ENCODE results near the gene PXMP4. TPM values are rescaled to one million over a fixed set of nuclear protein-coding genes. Genes with fewer than 3 reads are reported as not detected.

Gene PXMP4
- total and polyA plus RNA-seq, 2 of the 4 experiments (the other 2 are of a cell fraction) = 3.6 to 7.1 TPM

DNA sequence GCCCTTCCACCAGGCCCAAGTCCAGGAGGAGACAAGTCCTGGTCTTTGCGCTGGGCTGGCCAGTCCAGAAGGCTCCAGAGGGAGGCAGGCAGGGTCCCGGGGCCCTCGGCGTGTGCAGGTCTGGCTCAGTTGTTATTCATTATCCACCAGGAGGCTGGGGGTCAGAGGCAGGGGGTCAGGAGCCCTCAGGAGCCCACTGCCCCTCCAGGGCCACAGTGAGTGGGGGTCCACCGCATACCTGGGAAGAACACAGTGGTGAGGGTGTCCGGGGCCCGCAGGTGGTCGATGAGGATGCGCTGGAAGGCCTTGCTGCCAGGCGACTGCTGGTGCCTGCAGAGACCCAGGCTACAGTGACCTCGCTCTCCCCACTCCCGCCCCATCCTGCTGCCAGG is 62.4 kb downstream of the PXMP4 start:
- no TSS peak for BruUV-seq (replicated peaks)
- in situ Hi-C loops (cut with MboI; ENCODE audit: low sequenced_read_pairs) = no loop called here
- H3K4ac ChIP-seq (ENCODE audit: low read depth, low read length) = no peak overlapping the region
- no peak overlapping the region for H4K91ac ChIP-seq (ENCODE audit: insufficient read depth, low read depth, low read length)
- no peak overlapping the region for H3K14ac ChIP-seq (replicated peaks; ENCODE audit: low read depth, low read length)
- no peak overlapping the region for H2AFZ ChIP-seq (replicated peaks; ENCODE audit: low read length, poor library complexity)
- no peak overlapping the region for H3K4me2 ChIP-seq (ENCODE audit: low read depth, low read length)
- no peak overlapping the region for H3K27ac ChIP-seq (ENCODE audit: insufficient read depth, low read length)
- H3K27me3 ChIP-seq (ENCODE audit: control insufficient read depth, insufficient read depth, low read length) = no peaks in the 10 kb centered on the region
- intact Hi-C loops (cut with micrococcal nuclease) = no loop called here
- H2AK9ac ChIP-seq (replicated peaks; ENCODE audit: low read depth, low read length, poor library complexity) = no peak overlapping the region
- H2BK15ac ChIP-seq (ENCODE audit: low read depth, low read length) = no peak overlapping the region
- H2BK120ac ChIP-seq (ENCODE audit: low read depth, low read length) = no peak overlapping the region
- H3K9me1 ChIP-seq (ENCODE audit: insufficient read depth, low read length) = peaks cover 6% of the 10 kb centered on the region
- H2BK20ac ChIP-seq (ENCODE audit: low read depth, low read length) = no peak overlapping the region
- dilution Hi-C loops (cut with HindIII; ENCODE audit: low sequenced_read_pairs, unreplicated experiment) = no loop called here
- DNase-seq = no peak
- peaks cover 1 to 11% of the 10 kb centered on the region in 2 experiments; a peak in 3 of 4 replicates for H3K79me1 ChIP-seq (ENCODE audit: low read depth in 1 of 2, low read length in 2 of 2)
- no peak overlapping the region for H2AK5ac ChIP-seq (ENCODE audit: low read depth, low read length)
- no peak for ATAC-seq (ENCODE audit: low read depth)
- no peak overlapping the region for H3K18ac ChIP-seq (ENCODE audit: low read depth, low read length)
- H3K23ac ChIP-seq (ENCODE audit: low read depth, low read length) = no peak overlapping the region
- no peak overlapping the region for H3K56ac ChIP-seq (ENCODE audit: extremely low read depth, insufficient read depth, low read length)
- no peak overlapping the region for H3K4me3 ChIP-seq (ENCODE audit: insufficient read depth, low read depth, low read length)
- no peak overlapping the region for H4K8ac ChIP-seq (ENCODE audit: low read depth in 2 of 2, low read length in 2 of 2)
- WGBS, 2 experiments (ENCODE audit: extremely low coverage in 2 of 2, insufficient read length in 1 of 2) = 100% methylated on average over 1 of the region's 12 CpGs; no CpG with 5 or more reads in 1 of the 2 experiments
- H3K36me3 ChIP-seq (ENCODE audit: control insufficient read depth, insufficient read depth, low read length) = peaks cover 19% of the 10 kb centered on the region; the same call in 1 of the 2 replicates
- H4K5ac ChIP-seq (ENCODE audit: low read depth, low read length) = no peak overlapping the region
- H3K4me1 ChIP-seq (ENCODE audit: control insufficient read depth, insufficient read depth, low read length) = peaks cover 1% of the 10 kb centered on the region; the same call in 1 of the 2 replicates
- ChIA-PET POLR2A (ENCODE audit: unreplicated experiment) (no interaction called here), CTCF (no interaction called here)
- TF ChIP-seq POLR2A (IDR thresholded peaks at IDR 0.05; ENCODE audit: low read depth, low read length) = no peak
- TF ChIP-seq MXI1 (IDR thresholded peaks at IDR 0.05; ENCODE audit: borderline replicate concordance, low read depth, low read length) = no peak
- no peak for TF ChIP-seq RFX5 (IDR thresholded peaks at IDR 0.05; ENCODE audit: low read depth, low read length)
- no peak for TF ChIP-seq FOS (IDR thresholded peaks at IDR 0.05; ENCODE audit: low read depth, low read length)
- no peak for TF ChIP-seq RAD21 (IDR thresholded peaks at IDR 0.05; ENCODE audit: low read length)
- TF ChIP-seq, protein P1, sequence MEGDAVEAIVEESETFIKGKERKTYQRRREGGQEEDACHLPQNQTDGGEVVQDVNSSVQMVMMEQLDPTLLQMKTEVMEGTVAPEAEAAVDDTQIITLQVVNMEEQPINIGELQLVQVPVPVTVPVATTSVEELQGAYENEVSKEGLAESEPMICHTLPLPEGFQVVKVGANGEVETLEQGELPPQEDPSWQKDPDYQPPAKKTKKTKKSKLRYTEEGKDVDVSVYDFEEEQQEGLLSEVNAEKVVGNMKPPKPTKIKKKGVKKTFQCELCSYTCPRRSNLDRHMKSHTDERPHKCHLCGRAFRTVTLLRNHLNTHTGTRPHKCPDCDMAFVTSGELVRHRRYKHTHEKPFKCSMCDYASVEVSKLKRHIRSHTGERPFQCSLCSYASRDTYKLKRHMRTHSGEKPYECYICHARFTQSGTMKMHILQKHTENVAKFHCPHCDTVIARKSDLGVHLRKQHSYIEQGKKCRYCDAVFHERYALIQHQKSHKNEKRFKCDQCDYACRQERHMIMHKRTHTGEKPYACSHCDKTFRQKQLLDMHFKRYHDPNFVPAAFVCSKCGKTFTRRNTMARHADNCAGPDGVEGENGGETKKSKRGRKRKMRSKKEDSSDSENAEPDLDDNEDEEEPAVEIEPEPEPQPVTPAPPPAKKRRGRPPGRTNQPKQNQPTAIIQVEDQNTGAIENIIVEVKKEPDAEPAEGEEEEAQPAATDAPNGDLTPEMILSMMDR (conservative IDR thresholded peaks at IDR 0.05; ENCODE audit: low read depth, low read length) = no peak
- no peak for TF ChIP-seq NFE2L2 (IDR thresholded peaks at IDR 0.05; ENCODE audit: low read depth, low read length)
- no peak for TF ChIP-seq RCOR1 (IDR thresholded peaks at IDR 0.05; ENCODE audit: insufficient replicate concordance, low read length)
- TF ChIP-seq, protein P2, sequence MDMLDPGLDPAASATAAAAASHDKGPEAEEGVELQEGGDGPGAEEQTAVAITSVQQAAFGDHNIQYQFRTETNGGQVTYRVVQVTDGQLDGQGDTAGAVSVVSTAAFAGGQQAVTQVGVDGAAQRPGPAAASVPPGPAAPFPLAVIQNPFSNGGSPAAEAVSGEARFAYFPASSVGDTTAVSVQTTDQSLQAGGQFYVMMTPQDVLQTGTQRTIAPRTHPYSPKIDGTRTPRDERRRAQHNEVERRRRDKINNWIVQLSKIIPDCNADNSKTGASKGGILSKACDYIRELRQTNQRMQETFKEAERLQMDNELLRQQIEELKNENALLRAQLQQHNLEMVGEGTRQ (IDR thresholded peaks at IDR 0.05; ENCODE audit: low read depth, low read length) = no peak
- TF ChIP-seq, protein P3, sequence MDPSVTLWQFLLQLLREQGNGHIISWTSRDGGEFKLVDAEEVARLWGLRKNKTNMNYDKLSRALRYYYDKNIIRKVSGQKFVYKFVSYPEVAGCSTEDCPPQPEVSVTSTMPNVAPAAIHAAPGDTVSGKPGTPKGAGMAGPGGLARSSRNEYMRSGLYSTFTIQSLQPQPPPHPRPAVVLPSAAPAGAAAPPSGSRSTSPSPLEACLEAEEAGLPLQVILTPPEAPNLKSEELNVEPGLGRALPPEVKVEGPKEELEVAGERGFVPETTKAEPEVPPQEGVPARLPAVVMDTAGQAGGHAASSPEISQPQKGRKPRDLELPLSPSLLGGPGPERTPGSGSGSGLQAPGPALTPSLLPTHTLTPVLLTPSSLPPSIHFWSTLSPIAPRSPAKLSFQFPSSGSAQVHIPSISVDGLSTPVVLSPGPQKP (IDR thresholded peaks at IDR 0.05; ENCODE audit: borderline replicate concordance, low read depth, low read length) = no peak
- no peak for TF ChIP-seq CHD1 (IDR thresholded peaks at IDR 0.05; ENCODE audit: low read depth, low read length)
- no peak for TF ChIP-seq MAZ (IDR thresholded peaks at IDR 0.05; ENCODE audit: borderline replicate concordance, low read depth, low read length)
- TF ChIP-seq CEBPB (IDR thresholded peaks at IDR 0.05; ENCODE audit: low read depth, low read length) = no peak
- TF ChIP-seq SMC3 (IDR thresholded peaks at IDR 0.05; ENCODE audit: low read depth, low read length) = no peak
- no peak for TF ChIP-seq BHLHE40 (IDR thresholded peaks at IDR 0.05; ENCODE audit: low read depth, low read length)
- TF ChIP-seq MAFK (IDR thresholded peaks at IDR 0.05; ENCODE audit: low read depth, low read length) = no peak
- no peaks in the 10 kb centered on the region for H3K9me3 ChIP-seq (ENCODE audit: control insufficient read depth, insufficient read depth, low read length)
- no peak overlapping the region for H3K9ac ChIP-seq (ENCODE audit: low read depth, low read length)
- H4K20me1 ChIP-seq (ENCODE audit: insufficient read depth, low read length) = no peaks in the 10 kb centered on the region
- no peak overlapping the region for H2BK5ac ChIP-seq (ENCODE audit: low read depth, low read length, poor library complexity, severe bottlenecking)
